ENCODE measurements around the gene ABCA1. TPM values are rescaled to one million over a fixed set of nuclear protein-coding genes. Genes with fewer than 3 reads are reported as not detected.
A peak's percentile ranks its signal among the peaks of the same experiment; 100 is the strongest.
"Not testable (repeated sequence)": the region's sequence is repeated elsewhere in the genome, so short reads cannot be mapped to it uniquely, and the experiment has no call there.

ABCA1 gene
- total RNA-seq, 6 experiments from 2014 or later: 9.1 to 16.5 (median 9.4) TPM

DNA sequence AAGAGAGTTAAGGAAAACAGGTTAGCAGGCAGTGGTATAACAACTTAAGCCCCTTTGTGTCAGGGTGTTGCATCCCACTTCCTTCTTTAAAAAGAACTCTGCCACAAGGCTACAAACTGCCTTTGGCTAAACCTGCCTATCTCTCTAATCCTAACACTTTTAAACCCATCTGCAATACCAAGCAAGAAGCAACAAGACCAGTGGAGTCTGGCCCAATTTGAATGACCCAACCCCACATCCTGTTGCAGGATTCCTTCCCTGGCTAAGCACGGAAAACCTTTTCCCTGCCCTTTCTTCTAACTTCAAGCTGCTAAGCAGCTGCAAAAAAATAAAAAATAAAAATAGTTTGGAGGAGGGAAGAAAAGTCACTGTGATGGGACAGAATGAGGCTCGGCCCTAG lies 27.1 kb downstream of the ABCA1 start:
- no peaks in the 10 kb centered on the region for H3K9me3 Mint-ChIP-seq
- H3K27ac Mint-ChIP-seq: no peak overlapping the region
- no peak overlapping the region for H3K4me3 Mint-ChIP-seq
- TF ChIP-seq, protein P1, sequence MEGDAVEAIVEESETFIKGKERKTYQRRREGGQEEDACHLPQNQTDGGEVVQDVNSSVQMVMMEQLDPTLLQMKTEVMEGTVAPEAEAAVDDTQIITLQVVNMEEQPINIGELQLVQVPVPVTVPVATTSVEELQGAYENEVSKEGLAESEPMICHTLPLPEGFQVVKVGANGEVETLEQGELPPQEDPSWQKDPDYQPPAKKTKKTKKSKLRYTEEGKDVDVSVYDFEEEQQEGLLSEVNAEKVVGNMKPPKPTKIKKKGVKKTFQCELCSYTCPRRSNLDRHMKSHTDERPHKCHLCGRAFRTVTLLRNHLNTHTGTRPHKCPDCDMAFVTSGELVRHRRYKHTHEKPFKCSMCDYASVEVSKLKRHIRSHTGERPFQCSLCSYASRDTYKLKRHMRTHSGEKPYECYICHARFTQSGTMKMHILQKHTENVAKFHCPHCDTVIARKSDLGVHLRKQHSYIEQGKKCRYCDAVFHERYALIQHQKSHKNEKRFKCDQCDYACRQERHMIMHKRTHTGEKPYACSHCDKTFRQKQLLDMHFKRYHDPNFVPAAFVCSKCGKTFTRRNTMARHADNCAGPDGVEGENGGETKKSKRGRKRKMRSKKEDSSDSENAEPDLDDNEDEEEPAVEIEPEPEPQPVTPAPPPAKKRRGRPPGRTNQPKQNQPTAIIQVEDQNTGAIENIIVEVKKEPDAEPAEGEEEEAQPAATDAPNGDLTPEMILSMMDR (IDR thresholded peaks at IDR 0.05): no peak
- peaks cover 2% of the 10 kb centered on the region; the same call in 1 of the 2 replicates for H3K27me3 Mint-ChIP-seq (ENCODE audit: insufficient read depth)
- DNase-seq: no peak
- no peaks in the 10 kb centered on the region for H3K36me3 Mint-ChIP-seq (ENCODE audit: low read depth)
- peaks cover 34% of the 10 kb centered on the region for H3K4me1 Mint-ChIP-seq (ENCODE audit: low read depth)

DNA sequence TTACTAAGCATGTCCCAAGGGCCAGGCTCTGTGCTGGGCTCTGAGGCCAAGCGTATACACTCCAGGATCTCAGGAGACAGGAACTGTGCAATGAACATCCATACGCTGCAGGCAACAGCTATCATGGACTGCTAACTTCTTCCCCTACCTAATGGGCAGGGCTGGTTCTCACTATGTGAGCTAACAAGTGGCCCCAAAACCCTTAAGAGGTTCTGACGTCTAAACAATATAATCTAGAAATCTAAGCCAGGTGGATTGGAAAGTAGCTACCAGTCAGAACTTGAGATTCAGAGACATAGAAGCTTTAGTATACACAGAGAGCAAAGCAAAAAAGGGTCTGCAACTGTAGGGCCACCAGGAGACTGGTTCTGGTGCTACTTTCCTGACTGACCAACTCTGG lies 27.6 kb downstream of the ABCA1 start:
- DNase-seq: no peak
- TF ChIP-seq, protein P1 (IDR thresholded peaks at IDR 0.05): no peak
- Mint-ChIP-seq H3K36me3 (ENCODE audit: low read depth) (no peaks in the 10 kb centered on the region), H3K27me3 (ENCODE audit: insufficient read depth) (peaks cover 2% of the 10 kb centered on the region; the same call in 1 of the 2 replicates), H3K4me3 (no peak overlapping the region), H3K27ac (no peak overlapping the region), H3K4me1 (ENCODE audit: low read depth) (peaks cover 34% of the 10 kb centered on the region), H3K9me3 (no peaks in the 10 kb centered on the region)

DNA sequence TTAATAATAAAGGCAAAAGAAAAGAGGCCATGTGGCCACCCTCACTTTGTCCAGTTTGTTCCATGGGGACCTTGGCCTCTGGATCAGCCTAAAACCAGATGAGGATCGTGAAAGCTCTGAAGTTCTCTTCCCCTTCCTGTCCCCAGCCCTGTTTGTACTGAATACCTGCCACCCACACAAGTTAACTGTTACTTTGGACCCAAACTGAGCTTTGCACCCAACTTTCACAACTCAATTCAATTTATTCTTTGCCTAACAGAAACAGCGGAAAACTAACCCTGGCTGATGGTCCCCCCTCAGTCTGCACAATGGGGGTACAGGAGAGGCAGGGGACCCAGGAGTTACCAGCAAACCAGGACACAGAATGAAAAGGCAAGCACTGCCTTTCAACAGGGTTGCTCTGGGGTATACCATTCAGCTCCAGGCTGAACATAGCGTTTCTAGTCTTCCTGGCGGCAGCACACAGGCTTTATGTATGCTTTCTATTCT lies 28.2 kb downstream of the ABCA1 start:
- Mint-ChIP-seq H3K36me3 (ENCODE audit: low read depth) (no peaks in the 10 kb centered on the region), H3K27ac (no peak overlapping the region), H3K9me3 (no peaks in the 10 kb centered on the region), H3K4me1 (ENCODE audit: low read depth) (peaks cover 34% of the 10 kb centered on the region), H3K27me3 (ENCODE audit: insufficient read depth) (peaks cover 4% of the 10 kb centered on the region), H3K4me3 (no peak overlapping the region)
- no peak for DNase-seq
- TF ChIP-seq, protein P1 (IDR thresholded peaks at IDR 0.05): no peak

DNA sequence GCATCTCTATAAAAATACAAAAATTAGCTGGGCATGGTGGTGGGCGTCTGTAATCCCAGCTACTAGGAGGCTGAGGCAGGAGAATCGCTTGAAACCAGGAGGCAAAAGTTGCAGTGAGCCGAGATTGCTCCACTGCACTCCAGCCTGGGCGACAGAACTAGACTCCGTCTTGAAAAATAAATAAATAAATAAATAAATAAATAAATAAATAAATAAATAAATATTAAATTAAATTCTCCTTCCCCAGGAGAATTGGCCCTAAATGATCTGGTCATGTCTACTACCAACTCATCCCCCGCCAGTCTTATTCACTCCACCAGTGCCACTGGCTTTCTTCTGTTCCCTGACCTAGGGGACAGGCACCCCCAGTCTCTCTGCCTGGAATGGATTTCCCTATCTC lies 29.6 kb downstream of the ABCA1 start:
- H3K4me3 Mint-ChIP-seq; H3K36me3 Mint-ChIP-seq (ENCODE audit: low read depth); DNase-seq; H3K9me3 Mint-ChIP-seq; H3K27ac Mint-ChIP-seq; H3K27me3 Mint-ChIP-seq (ENCODE audit: insufficient read depth): not testable (repeated sequence)
- H3K4me1 Mint-ChIP-seq (ENCODE audit: low read depth): peaks cover 27% of the 10 kb centered on the region

DNA sequence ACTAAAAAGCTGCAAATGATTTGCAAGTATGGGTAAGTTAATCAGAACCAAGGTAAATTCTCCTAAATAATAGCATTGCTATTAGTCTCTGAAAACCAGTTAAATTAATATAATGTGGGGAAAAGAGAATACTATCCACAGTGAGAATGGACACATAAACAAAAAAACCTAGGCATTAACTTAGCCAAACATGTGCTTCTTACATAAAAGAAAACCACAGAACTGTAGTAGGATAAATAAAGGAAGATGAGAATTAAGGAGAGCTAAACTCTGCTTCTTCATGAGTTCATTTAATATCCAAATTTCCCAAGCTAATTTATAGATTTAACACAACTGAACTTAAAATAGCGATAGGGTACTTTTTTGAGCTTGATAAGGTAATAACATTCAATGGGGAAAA lies 31.8 kb downstream of the ABCA1 start:
- H3K4me1 Mint-ChIP-seq (ENCODE audit: low read depth): peaks cover 22% of the 10 kb centered on the region
- H3K9me3 Mint-ChIP-seq: no peaks in the 10 kb centered on the region
- DNase-seq: no peak
- peaks cover 2% of the 10 kb centered on the region; the same call in 1 of the 2 replicates for H3K27me3 Mint-ChIP-seq (ENCODE audit: insufficient read depth)
- H3K4me3 Mint-ChIP-seq: no peak overlapping the region; the same call in 1 of the 2 replicates
- peak overlapping the region; percentile 46; the same call in 1 of the 2 replicates for H3K27ac Mint-ChIP-seq
- TF ChIP-seq, protein P1 (IDR thresholded peaks at IDR 0.05): no peak
- no peaks in the 10 kb centered on the region for H3K36me3 Mint-ChIP-seq (ENCODE audit: low read depth)

DNA sequence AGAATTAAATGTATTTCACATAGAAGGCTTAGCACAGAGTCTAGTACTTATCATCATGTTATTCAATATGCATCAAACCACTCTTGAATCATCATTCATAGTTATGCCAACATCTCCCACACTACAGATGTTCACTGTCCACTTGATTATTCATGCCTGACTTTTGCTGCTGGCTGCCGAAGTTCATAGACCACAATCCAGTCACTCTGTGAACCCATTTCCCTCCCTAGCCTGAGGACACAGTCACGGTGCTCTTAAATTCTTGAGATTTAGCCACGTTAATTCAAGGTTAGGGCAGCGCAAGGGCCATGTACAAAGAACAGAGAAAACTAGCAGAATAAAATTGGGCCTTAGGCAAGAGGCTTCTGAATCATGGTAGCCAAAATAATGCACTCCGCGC lies 32.4 kb downstream of the ABCA1 start:
- Mint-ChIP-seq H3K9me3 (no peaks in the 10 kb centered on the region), H3K4me1 (ENCODE audit: low read depth) (peaks cover 22% of the 10 kb centered on the region), H3K4me3 (peak overlapping the region; percentile 68), H3K27me3 (ENCODE audit: insufficient read depth) (peaks cover 2% of the 10 kb centered on the region; the same call in 1 of the 2 replicates), H3K27ac (peak overlapping the region; percentile 46), H3K36me3 (ENCODE audit: low read depth) (no peaks in the 10 kb centered on the region)
- DNase-seq: peak; percentile 83
- TF ChIP-seq, protein P1 (IDR thresholded peaks at IDR 0.05): no peak
